Suppressor macrophage treated with lipopolysaccharide for 4 hours (primary cell): ENCODE results near the gene MS4A10.
"Not testable (repeated sequence)": the region's sequence is repeated elsewhere in the genome, so short reads cannot be mapped to it uniquely, and the experiment has no call there.

Source experiments
- DNase-seq: peaks from one replicate; pipeline ENCODE4 v3.0.0-alpha.2; 2020

MS4A10 gene

GRCh38 chr11:60788401-60789125, 3.4 kb downstream of the MS4A10 start:
- DNase-seq = no peak

- no peak for DNase-seq
These were observed 5.6 kb downstream of the MS4A10 start for GRCh38 chr11:60790726-60791125.

- no peak for DNase-seq
These were observed 6.2 kb downstream of the MS4A10 start for GRCh38 chr11:60791153-60791933.

- no peak for DNase-seq
These were observed 7.4 kb downstream of the MS4A10 start for GRCh38 chr11:60792521-60792920.

- no peak for DNase-seq
These were observed 10.2 kb downstream of the MS4A10 start for GRCh38 chr11:60795291-60795690.

GRCh38 chr11:60797846-60798630, 12.9 kb downstream of the MS4A10 start:
- DNase-seq = no peak

GRCh38 chr11:60798631-60799030, 13.5 kb downstream of the MS4A10 start:
- DNase-seq = no peak

GRCh38 chr11:60801194-60801593, 16.1 kb downstream of the MS4A10 start:
- DNase-seq = no peak

- DNase-seq = no peak
These were observed 18.3 kb downstream of the MS4A10 start for GRCh38 chr11:60803273-60803936.

- DNase-seq = no peak
These were observed 24.1 kb downstream of the MS4A10 start for GRCh38 chr11:60809249-60809648.

- DNase-seq = no peak
These were observed 24.6 kb downstream of the MS4A10 start for GRCh38 chr11:60809691-60810090.

- no peak for DNase-seq
These were observed 25.0 kb downstream of the MS4A10 start for GRCh38 chr11:60810151-60810550.

- no peak for DNase-seq
These were observed 25.4 kb downstream of the MS4A10 start for GRCh38 chr11:60810569-60810968.

- DNase-seq = peak; percentile 13
These were observed 28.2 kb downstream of the MS4A10 start for GRCh38 chr11:60813324-60813723.

GRCh38 chr11:60814112-60814511, 29.0 kb downstream of the MS4A10 start:
- no peak for DNase-seq

- no peak for DNase-seq
These were observed 31.5 kb downstream of the MS4A10 start for GRCh38 chr11:60816590-60817157.

GRCh38 chr11:60818057-60818456, 32.9 kb downstream of the MS4A10 start:
- DNase-seq = no peak

GRCh38 chr11:60821827-60822599, 36.9 kb downstream of the MS4A10 start:
- no peak for DNase-seq

- not testable (repeated sequence) for DNase-seq
These were observed 38.7 kb downstream of the MS4A10 start for GRCh38 chr11:60823745-60824306.

- no peak for DNase-seq
These were observed 40.0 kb downstream of the MS4A10 start for GRCh38 chr11:60825118-60825517.

- no peak for DNase-seq
These were observed 40.7 kb downstream of the MS4A10 start for GRCh38 chr11:60825790-60826189.
